HG03439 (cell line): ENCODE measurements around the gene CUBN.

Experiments used
- ATAC-seq: cut with Tn5 transposase; IDR thresholded peaks from one replicate; pipeline ENCODE4 v1.9.1; 2021; ENCODE audit warnings: mild to moderate bottlenecking, moderate library complexity; ENCODE audit not compliant: unreplicated experiment

The CUBN gene

GRCh38 chr10:16954280-16955030 lies 175.2 kb downstream of the CUBN start:
- no peak for ATAC-seq

GRCh38 chr10:16953270-16953669 lies 176.3 kb downstream of the CUBN start:
- no peak for ATAC-seq

- ATAC-seq: no peak
Observed at GRCh38 chr10:16952610-16953009, 177.0 kb downstream of the CUBN start.

- ATAC-seq: no peak
Observed at GRCh38 chr10:16952080-16952479, 177.5 kb downstream of the CUBN start.

- ATAC-seq: no peak
Observed at GRCh38 chr10:16950656-16951601, 178.7 kb downstream of the CUBN start.

- ATAC-seq: no peak
Observed at GRCh38 chr10:16949816-16950215, 179.8 kb downstream of the CUBN start.

DNA sequence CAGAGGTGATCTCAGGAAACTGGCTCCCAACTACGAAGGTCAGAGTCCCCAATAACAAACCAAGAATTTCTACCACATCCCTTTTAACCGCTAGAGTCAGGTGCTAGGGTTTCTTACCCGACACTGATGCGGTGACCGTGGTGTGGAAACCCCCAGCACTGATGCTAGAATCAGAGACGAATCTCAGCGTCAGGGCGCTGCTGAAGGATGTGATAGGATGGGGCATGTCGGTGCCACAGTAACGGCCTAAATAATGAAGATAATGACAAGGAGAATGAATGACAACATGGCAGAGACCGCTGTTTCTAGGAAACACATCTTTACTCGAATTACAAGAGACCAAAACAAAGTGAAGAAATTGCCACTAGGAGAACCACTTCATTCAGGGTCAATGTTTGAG lies 181.2 kb downstream of the CUBN start:
- no peak for ATAC-seq

GRCh38 chr10:16947069-16947468 lies 182.5 kb downstream of the CUBN start:
- ATAC-seq: no peak

DNA sequence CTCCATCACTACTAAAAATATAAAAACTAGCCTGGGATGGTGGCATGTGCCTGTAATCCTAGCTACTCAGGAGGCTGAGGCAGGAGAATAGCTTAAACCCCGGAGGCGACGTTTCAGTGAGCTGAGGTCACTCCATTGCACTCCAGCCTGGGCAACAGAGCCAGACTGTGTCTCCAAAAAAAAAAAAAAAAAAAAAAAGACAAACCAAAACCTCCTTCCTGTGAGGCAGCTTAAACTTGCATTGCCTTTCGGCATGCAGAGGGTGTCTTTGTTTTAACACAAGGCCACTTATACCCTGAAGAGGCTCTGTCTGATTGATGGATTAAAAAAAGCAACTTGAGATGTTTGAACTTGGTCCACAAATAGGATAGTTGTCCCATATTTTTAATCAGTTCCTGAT lies 184.0 kb downstream of the CUBN start:
- ATAC-seq: no peak

DNA sequence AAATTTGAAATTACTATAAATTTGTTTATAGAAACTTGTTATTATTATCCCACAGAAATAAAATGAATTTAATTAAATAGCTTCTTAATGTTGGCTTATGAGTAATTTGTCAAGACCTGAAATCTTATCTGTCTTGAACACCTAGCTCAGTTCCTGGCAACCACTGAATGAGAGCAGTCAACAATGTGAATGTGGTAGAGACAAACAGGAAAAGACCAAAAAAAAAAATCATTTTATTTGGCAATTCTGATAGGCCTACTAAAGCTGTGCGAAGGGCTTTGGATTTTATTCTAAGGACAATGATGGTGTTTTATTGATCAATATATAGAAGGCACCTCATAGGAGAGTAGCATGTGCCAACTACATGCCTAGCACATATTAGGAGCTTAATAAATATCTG lies 184.6 kb downstream of the CUBN start:
- ATAC-seq: no peak

DNA sequence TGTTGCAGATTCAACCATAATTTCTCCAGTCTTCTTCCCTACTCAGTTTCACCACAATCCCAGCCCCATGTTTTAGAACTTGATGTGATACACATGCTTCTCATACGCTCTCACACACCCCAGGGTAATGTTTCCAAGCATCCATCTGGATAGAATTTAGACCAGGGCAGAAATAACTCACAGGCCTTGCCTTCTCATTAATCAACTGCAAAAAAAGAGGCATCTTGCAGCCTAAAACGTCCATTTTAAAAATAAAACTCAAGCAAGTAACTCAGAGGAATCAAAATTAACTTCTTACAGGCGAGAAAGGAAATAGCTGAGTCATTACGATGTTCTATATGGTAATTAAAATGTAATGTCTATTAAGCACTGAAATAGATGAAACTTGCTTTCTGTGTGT lies 185.2 kb downstream of the CUBN start:
- ATAC-seq: no peak

DNA sequence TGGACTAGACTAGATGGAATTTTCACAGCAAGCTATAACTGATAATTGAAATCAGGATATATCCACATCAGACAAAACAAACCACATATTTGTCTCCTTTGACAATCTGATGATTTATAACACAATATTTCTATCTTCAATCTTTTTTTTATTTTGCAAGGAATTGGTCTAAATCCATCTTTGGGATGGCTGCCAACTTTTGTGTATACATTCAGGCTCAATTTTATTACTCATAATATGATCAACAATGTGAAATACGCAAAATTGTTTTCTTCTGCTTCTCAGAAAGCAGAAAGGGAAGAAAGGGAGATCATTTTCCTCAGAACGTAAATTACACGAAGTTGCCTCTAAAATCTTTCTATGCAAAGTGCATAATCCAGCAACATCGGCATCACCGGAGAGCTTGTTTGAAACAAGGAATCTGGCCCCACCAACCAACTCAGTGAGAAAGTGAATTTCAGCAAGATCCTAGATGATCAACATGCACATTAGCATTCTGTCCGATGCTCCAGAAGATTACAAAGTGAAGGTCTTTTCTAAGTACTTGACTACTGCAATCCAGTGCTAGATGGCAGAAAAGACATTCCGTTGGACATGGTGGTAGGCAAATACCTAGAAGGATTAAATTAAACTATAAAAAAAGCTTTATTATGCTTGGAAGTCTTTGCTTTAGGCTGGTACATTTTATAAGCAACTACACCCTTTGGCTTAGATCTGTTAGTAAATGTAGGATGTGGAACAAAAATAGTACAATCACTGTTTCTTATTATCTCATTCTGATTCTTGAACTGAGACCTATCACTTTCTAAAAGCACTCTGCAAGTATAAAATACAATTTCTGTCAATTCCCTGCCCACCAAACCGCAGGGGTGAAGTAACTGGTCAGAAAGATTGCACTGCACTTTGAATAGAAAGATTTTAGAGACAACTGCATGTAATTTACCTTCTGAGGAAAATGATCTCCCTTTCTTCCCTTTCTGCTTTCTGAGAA lies 186.0 kb downstream of the CUBN start:
- no peak for ATAC-seq

- no peak for ATAC-seq
Observed at GRCh38 chr10:16942381-16943078, 187.1 kb downstream of the CUBN start.

GRCh38 chr10:16941870-16942269 lies 187.7 kb downstream of the CUBN start:
- ATAC-seq: no peak

DNA sequence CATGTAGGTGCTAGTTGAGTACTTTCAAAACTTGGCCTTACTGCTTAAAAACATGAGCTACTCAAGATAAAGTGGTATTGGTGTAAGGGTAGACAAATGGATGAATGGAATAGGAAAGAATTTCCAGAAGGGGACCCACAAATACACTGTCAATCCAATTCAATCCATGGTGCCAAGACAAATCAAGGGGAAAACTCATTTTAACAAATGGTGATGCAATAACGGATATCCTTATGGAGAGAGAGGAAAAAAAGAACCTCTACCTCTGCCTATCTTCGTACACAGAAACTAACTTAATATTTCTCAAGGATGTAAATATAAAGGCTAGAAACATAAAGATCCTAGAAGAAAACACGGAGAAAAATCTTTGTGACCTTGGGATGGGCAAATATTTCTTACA lies 188.5 kb downstream of the CUBN start:
- ATAC-seq: no peak

GRCh38 chr10:16938952-16939351 lies 190.7 kb downstream of the CUBN start:
- no peak for ATAC-seq

- no peak for ATAC-seq
Observed at GRCh38 chr10:16934461-16934860, 195.2 kb downstream of the CUBN start.

DNA sequence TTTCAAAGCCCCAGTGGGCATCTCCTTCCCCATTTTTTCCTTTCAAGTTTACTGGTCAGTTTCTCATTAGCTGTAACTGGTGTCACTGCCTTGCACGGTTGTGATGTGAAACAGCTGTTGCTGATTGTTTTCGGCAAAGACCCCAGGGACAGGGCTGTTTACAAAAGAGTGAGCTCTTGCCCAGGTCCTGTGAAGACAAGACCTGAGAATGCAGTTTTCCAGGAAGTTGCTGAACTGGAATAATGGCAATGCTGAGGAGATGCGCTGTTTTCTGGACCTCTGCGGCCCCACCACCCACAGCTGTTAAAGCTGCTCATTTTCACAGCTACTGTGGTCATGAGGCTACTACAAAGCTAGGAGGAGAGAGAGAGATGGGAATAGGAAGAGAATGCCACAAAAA lies 195.8 kb downstream of the CUBN start:
- no peak for ATAC-seq

- ATAC-seq: no peak
Observed at GRCh38 chr10:16931930-16932329, 197.7 kb downstream of the CUBN start.

GRCh38 chr10:16930540-16930939 lies 199.1 kb downstream of the CUBN start:
- no peak for ATAC-seq
